Measurements from ENCODE around the gene DNAJC7. TPM values are rescaled to one million over a fixed set of nuclear protein-coding genes. Genes with fewer than 3 reads are reported as not detected.

Gene DNAJC7
- total RNA-seq, 1 donor from 2014 or later = 124 TPM

DNA sequence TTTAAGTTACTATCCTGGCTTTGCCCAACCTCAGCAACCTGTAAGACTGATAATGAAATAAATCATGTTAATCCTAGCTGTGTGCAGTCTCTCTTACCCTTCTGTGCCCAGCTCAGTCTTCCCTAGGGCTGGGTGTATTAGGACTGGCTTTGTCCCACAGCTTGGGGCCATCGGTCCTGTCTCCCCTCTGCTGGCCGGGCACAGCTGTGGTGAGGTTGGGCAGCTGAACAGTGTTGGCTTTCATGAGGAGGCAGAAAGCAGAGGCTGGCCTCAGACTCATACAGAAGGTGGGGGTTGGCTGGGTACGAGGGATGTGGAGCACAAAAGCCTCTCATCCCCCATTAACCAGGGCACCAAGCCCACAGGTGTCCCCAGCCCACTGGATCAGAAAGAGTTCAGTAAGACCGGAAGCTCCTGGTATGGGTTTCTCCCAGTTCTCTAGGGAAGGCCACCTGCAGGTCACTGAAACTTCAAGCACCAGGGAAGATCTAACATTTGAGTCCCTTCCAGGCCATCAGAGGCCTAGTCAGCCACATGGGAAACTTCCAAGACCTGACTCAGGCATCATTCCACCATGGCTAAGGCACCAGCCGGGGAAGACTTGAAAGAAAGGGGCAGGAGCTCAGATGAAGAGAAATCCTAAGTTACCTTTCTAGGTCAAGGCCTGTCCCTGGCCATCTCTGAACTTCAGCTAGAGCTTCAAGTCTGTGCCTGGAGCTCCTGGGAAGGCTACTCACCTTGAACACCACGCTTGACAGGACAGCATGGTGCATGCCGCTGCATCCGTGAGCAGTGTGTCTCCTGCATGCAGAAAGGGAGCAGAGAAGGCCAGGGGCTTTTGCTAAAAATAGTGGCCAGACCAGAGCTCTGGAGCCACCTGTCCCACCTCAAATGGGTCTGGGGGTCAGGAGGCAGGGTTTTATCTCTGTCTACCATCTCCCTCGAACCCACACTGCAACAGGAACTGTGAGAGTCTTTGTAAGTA, 41.8 kb downstream of the DNAJC7 start:
- H3K4me3 Mint-ChIP-seq (ENCODE audit: unreplicated experiment) = no peak overlapping the region
- no peak for DNase-seq
- TF ChIP-seq, protein P1, sequence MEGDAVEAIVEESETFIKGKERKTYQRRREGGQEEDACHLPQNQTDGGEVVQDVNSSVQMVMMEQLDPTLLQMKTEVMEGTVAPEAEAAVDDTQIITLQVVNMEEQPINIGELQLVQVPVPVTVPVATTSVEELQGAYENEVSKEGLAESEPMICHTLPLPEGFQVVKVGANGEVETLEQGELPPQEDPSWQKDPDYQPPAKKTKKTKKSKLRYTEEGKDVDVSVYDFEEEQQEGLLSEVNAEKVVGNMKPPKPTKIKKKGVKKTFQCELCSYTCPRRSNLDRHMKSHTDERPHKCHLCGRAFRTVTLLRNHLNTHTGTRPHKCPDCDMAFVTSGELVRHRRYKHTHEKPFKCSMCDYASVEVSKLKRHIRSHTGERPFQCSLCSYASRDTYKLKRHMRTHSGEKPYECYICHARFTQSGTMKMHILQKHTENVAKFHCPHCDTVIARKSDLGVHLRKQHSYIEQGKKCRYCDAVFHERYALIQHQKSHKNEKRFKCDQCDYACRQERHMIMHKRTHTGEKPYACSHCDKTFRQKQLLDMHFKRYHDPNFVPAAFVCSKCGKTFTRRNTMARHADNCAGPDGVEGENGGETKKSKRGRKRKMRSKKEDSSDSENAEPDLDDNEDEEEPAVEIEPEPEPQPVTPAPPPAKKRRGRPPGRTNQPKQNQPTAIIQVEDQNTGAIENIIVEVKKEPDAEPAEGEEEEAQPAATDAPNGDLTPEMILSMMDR (IDR thresholded peaks at IDR 0.05; ENCODE audit: partially characterized antibody, unreplicated experiment) = no peak
- H3K36me3 Mint-ChIP-seq (ENCODE audit: unreplicated experiment) = peaks cover 5% of the 10 kb centered on the region
- H3K4me1 Mint-ChIP-seq (ENCODE audit: low read depth, unreplicated experiment) = no peaks in the 10 kb centered on the region
- no peak overlapping the region for H3K27ac Mint-ChIP-seq (ENCODE audit: unreplicated experiment)
- peaks cover 8% of the 10 kb centered on the region for H3K27me3 Mint-ChIP-seq (ENCODE audit: unreplicated experiment)
- H3K9me3 Mint-ChIP-seq (ENCODE audit: unreplicated experiment) = peaks cover 5% of the 10 kb centered on the region

DNA sequence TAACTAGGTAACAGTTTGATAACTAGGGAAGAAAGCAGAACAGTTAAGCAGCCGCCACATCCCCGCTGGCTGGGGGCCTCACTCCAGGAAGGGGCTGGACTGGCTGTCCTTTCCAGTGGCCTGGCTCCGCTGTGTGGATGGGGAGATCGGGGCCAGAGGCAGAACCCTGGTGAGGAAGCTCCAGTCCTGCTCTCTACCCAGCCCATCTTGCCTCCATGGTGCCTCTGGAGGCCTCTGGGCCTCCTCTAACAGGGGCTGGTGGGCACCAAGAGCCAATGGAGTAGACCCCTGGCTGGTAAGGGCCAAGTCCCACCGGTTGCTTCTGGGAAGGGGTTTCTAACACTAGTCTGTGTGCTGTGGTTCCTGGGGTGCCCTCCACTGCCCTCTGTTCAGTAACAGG, 42.6 kb downstream of the DNAJC7 start:
- H3K9me3 Mint-ChIP-seq (ENCODE audit: unreplicated experiment) = peaks cover 5% of the 10 kb centered on the region
- no peaks in the 10 kb centered on the region for H3K4me1 Mint-ChIP-seq (ENCODE audit: low read depth, unreplicated experiment)
- no peak overlapping the region for H3K4me3 Mint-ChIP-seq (ENCODE audit: unreplicated experiment)
- H3K27ac Mint-ChIP-seq (ENCODE audit: unreplicated experiment) = no peak overlapping the region
- no peak for DNase-seq
- TF ChIP-seq, protein P1 (IDR thresholded peaks at IDR 0.05; ENCODE audit: partially characterized antibody, unreplicated experiment) = no peak
- H3K36me3 Mint-ChIP-seq (ENCODE audit: unreplicated experiment) = peaks cover 5% of the 10 kb centered on the region
- peaks cover 8% of the 10 kb centered on the region for H3K27me3 Mint-ChIP-seq (ENCODE audit: unreplicated experiment)

DNA sequence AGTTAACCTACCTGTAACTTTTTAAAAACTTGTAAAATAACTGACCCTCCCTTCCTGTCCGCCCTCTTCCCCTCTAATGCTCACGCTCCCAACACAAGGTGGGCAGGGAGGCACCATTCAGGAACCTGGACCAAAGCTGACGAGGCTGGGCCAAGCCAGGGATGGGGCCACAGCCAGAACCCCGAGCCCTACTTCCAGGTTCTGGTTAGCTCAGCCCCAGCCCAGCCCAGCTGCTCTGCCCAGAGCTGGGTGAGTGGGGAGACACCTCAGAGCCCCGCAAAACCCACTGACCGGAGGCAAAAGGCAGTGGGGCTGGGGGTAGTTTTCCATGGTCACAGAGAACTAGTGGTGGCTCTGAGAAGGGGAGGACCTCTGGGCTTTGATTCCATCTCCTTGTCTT, 43.2 kb downstream of the DNAJC7 start:
- DNase-seq = no peak
- no peak overlapping the region for H3K4me3 Mint-ChIP-seq (ENCODE audit: unreplicated experiment)
- no peaks in the 10 kb centered on the region for H3K4me1 Mint-ChIP-seq (ENCODE audit: low read depth, unreplicated experiment)
- H3K27ac Mint-ChIP-seq (ENCODE audit: unreplicated experiment) = no peak overlapping the region
- peaks cover 5% of the 10 kb centered on the region for H3K36me3 Mint-ChIP-seq (ENCODE audit: unreplicated experiment)
- peaks cover 7% of the 10 kb centered on the region for H3K9me3 Mint-ChIP-seq (ENCODE audit: unreplicated experiment)
- TF ChIP-seq, protein P1 (IDR thresholded peaks at IDR 0.05; ENCODE audit: partially characterized antibody, unreplicated experiment) = no peak
- H3K27me3 Mint-ChIP-seq (ENCODE audit: unreplicated experiment) = peaks cover 8% of the 10 kb centered on the region

DNA sequence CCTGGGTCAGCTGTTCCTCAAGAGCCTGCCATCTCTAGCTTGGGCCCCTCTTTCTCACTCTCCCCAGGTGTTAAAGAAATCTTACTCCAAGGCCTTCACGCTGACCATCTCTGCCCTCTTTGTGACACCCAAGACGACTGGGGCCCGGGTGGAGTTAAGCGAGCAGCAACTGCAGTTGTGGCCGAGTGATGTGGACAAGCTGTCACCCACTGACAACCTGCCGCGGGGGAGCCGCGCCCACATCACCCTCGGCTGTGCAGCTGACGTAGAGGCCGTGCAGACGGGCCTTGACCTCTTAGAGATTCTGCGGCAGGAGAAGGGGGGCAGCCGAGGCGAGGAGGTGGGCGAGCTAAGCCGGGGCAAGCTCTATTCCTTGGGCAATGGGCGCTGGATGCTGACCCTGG, 43.8 kb downstream of the DNAJC7 start:
- Mint-ChIP-seq H3K4me1 (ENCODE audit: low read depth, unreplicated experiment) (no peaks in the 10 kb centered on the region), H3K27ac (ENCODE audit: unreplicated experiment) (no peak overlapping the region), H3K4me3 (ENCODE audit: unreplicated experiment) (no peak overlapping the region), H3K9me3 (ENCODE audit: unreplicated experiment) (peaks cover 7% of the 10 kb centered on the region), H3K36me3 (ENCODE audit: unreplicated experiment) (peaks cover 5% of the 10 kb centered on the region), H3K27me3 (ENCODE audit: unreplicated experiment) (peaks cover 9% of the 10 kb centered on the region)
- TF ChIP-seq, protein P1 (IDR thresholded peaks at IDR 0.05; ENCODE audit: partially characterized antibody, unreplicated experiment) = no peak
- DNase-seq = no peak

All from glutamatergic neuron (in vitro differentiated cells).